HepG2 (cell line): ENCODE measurements around the gene SKI. TPM values are rescaled to one million over a fixed set of nuclear protein-coding genes. Genes with fewer than 3 reads are reported as not detected.

Experiments
- ETV5 ChIP-seq: IDR thresholded peaks from 2 replicates; pipeline ENCODE4 v1.6.1; 2018; ENCODE audit warnings: missing biosample characterization, missing genetic modification reagents, inconsistent platforms, borderline replicate concordance
- GLMP ChIP-seq: sonication (generic); formaldehyde crosslinking; IDR thresholded peaks from 2 replicates; pipeline ENCODE4 v1.9.0; 2021; ENCODE audit warnings: missing genetic modification reagents, mild to moderate bottlenecking, borderline replicate concordance
- IRF2 ChIP-seq: IDR thresholded peaks from 2 replicates; pipeline ENCODE4 v1.6.1; 2018; ENCODE audit warnings: missing genetic modification reagents, missing compliant biosample characterization
- KMT2A ChIP-seq: sonication (generic); formaldehyde crosslinking; IDR thresholded peaks from 2 replicates; pipeline ENCODE4 v1.4.0; 2020; ENCODE audit warnings: missing genetic modification reagents
- NFRKB ChIP-seq: fragments of 450-650 bp; IDR thresholded peaks from 2 replicates; pipeline ENCODE4 v1.6.1; 2017
- PATZ1 ChIP-seq: sonication (generic); formaldehyde crosslinking; IDR thresholded peaks from 2 replicates; pipeline ENCODE4 v1.4.0; 2020; ENCODE audit warnings: missing genetic modification reagents
- SMAD3 ChIP-seq: sonication (generic); formaldehyde crosslinking; IDR thresholded peaks from 2 replicates; pipeline ENCODE4 v1.4.0; 2020; ENCODE audit warnings: missing genetic modification reagents
- ZNF274 ChIP-seq: sonication (generic); formaldehyde crosslinking; IDR thresholded peaks from 2 replicates; pipeline ENCODE4 v1.5.1; 2020; ENCODE audit warnings: mild to moderate bottlenecking, missing genetic modification reagents
- ZNF362 ChIP-seq: sonication (generic); formaldehyde crosslinking; IDR thresholded peaks from 2 replicates; pipeline ENCODE4 v1.4.0; 2020; ENCODE audit warnings: missing genetic modification reagents, mild to moderate bottlenecking, borderline replicate concordance
- ZNF383 ChIP-seq: sonication (generic); formaldehyde crosslinking; IDR thresholded peaks from 2 replicates; pipeline ENCODE4 v1.4.0; 2020; ENCODE audit warnings: missing genetic modification reagents, mild to moderate bottlenecking, borderline replicate concordance
- ZNF841 ChIP-seq: sonication (generic); formaldehyde crosslinking; IDR thresholded peaks from 2 replicates; pipeline ENCODE4 v1.8.1; 2023; ENCODE audit warnings: missing genetic modification reagents, borderline replicate concordance
- polyA plus RNA-seq, 8 experiments: library from polyadenylated mRNA; depleted of rRNA in 3 of 8; stranded (reverse) in 7 of 8; unstranded in 1 of 8; fragments of >200 nt; fragmentation: Illumina TruSeq in 4 of 8; extraction: Trizol in 4 of 8; gene quantifications; 2 replicates each; pipeline versions ENCODE4 v1.2.1 to v1.2.3, GENCODE V29; 2011 to 2016; ENCODE audit warnings: low read depth in 4 of 8, missing spikeins in 1 of 8, mixed read lengths in 1 of 8; ENCODE audit not compliant: insufficient read depth in 1 of 8
- total RNA-seq, 5 experiments: library from RNA; depleted of rRNA; stranded (reverse); fragments of >200 nt; fragmentation: Illumina TruSeq; extraction: Trizol; gene quantifications; 2 replicates each; pipeline ENCODE4 v1.2.3, GENCODE V29; 2016; ENCODE audit warnings: low read depth in 1 of 5

SKI gene
- total and polyA plus RNA-seq, 2 of the 13 experiments (the other 11 are each of a cell fraction or from before 2014, with no cell fraction given), result 4.7 to 6.9 TPM

- no peak for TF ChIP-seq ETV5 (CRISPR knock-in tag)
- no peak for TF ChIP-seq IRF2 (CRISPR knock-in tag)
- TF ChIP-seq GLMP (CRISPR knock-in tag), result no peak
- no peak for TF ChIP-seq ZNF274
- TF ChIP-seq ZNF383 (CRISPR knock-in tag), result no peak
- TF ChIP-seq ZNF841, result no peak
- no peak for TF ChIP-seq KMT2A (CRISPR knock-in tag)
- no peak for TF ChIP-seq ZNF362 (CRISPR knock-in tag)
- TF ChIP-seq PATZ1 (CRISPR knock-in tag), result peak; percentile 6; the same call in 1 of the 2 replicates
- TF ChIP-seq SMAD3, result no peak
- TF ChIP-seq NFRKB, result no peak
Measured at GRCh38 chr1:2215329-2215728, 12.8 kb upstream of the SKI start (continued).
